NK-92 (cell line): Measurements from ENCODE around the gene TMEM63A.
"Not testable (repeated sequence)": the region's sequence is repeated elsewhere in the genome, so short reads cannot be mapped to it uniquely, and the experiment has no call there.

ENCODE experiments used
- DNase-seq: peaks from one replicate; lab custom pipeline; 2025; ENCODE audit not compliant: unreplicated experiment; lab: John Stamatoyannopoulos, UW

TMEM63A gene

DNA sequence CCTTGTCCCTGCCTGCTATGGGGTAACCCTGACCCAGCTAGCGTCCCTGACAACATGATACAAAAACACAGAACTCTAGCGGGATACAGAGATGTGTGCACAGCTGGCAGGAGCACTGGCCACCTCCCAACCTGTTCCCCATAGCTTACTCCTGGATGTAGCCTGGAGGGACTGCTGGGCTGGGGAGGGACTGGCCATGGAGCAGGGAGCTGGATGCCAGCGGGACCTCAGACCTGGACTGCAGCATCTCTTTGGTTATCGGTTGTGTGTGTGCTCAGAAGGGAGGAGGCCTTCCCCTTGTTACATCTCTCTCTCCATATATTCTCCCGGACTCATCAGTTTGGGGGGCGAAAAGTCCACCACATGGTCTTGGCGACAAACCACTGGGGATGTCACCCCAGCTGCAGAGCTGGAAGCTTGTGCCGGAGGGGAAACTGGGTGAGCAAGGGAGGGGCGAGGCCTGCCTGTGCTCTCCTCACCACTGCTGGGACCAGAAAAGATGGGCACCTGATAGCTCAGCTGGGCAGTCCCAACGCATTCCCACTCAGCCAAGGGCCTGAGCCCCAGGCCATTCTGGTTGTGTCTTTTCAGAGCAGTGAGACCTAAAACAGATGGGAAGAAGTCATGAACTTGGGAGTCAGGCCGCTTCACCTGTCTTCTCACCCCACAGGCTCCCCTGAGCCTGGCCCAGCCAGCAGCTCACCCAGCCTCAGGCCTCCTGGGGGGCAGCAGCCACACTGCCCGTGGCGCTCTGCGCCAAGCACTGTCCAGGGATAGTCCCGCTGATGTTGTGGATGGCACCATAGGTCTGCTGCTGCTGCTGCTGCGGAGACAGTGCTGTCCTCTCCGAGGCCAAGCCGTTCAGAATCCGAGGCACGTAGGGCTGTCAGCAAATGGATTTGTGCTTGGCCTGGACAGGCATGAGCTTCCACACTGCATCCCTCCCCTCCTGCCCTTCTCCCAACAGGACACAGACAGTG is 35.6 kb downstream of the TMEM63A start:
- DNase-seq: no peak

DNA sequence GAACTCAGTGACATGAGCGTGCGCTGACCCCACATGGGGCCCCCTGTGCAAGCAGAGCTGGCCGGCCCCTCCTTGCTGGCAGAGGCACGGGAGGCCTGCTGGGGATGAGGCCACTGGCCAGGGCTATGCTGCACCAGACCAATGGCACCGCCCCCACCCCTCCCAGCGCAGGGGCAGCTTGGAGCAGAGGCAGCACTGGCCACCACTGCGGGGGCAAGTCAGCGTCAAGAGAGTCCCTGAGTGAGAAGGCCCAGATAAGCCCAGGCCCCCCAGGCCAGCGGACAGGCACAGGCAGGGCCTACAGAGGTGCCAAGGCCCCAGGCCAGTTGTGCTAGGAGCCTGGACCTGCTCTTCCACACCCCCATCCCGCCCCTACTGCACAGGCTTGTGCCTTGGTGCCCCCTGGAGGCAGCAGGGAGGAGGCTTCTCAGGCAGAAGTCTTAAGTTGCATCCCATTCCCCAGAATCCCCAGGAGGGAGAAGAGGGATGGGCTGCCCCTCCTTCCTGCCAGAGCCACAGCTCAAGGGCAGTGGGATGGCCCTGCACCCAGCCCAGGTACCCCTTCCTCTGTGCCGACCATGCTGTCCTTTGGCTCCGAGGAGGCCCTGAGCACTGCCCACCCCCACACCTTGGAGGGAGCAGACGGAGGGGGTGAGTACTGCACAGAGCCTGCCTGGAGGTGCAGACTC is 36.5 kb downstream of the TMEM63A start:
- no peak for DNase-seq

DNA sequence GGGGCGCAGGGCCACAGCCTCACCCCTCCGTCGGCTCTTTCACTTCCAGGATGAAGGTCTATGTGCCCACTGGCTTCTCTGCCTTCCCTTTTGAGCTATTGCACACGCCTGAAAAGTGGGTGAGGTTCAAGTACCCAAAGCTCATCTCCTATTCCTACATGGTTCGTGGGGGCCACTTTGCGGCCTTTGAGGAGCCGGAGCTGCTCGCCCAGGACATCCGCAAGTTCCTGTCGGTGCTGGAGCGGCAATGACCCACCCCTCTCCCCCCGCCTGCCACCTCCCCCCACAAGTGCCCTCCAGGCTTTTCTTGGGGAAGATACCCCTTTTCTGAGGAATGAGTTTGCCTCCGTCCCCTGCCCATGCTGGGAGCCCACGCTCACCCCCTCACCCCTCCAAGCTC is 37.1 kb downstream of the TMEM63A start:
- no peak for DNase-seq

DNA sequence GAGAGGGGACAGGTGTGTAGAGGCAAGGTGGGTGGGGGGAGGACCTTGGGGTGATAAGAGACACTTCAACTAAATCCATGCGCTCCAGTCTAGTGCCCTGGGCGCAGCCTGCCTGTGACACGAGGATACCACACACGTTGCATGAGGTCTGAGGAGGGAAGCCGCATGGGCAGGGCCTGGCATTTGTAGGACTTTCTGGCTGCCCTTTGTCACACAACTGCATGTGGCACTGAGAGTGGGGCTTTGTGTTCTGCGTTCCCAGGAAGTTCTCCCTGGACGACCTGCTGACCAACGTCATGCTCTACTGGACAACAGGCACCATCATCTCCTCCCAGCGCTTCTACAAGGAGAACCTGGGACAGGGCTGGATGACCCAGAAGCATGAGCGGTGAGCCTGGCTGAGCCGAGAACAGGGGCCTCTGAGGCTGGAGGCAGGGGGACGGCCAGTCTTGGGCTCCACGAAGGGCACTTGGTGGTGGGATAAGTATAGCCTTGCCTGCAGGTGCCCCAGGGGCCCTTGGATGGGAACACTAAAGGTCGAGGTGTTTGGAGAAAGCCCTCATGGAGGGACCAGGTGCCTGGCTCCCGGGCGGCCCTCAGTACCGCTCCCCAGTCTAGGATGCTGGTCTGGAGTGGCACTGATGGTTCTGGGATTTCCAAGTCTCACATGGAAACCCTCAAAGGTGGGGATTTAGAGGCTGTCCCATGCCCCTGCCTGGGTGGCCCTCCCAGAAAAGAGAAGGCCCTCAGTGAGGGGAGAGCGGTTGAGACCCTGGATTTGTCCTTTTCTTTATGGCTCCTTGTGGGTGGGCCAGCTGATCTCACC is 37.7 kb downstream of the TMEM63A start:
- no peak for DNase-seq

DNA sequence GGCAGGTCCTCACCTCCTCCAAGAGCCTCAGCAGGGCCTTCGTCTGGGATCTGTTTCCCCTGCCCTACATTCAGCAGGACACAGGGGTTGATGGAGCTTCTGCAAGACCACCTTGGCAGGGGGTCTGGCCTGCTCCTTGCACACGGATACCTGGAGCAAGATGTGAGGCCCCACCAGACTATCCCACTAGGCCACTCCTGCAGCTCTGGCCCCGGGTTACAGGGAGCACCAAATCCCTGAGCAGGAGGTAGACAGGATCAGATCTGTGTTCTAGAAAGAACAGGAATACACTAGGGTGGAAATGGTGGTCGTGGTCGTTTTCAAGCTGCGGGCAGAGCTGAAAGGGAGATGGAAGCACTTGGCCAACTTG is 38.8 kb downstream of the TMEM63A start:
- no peak for DNase-seq

DNA sequence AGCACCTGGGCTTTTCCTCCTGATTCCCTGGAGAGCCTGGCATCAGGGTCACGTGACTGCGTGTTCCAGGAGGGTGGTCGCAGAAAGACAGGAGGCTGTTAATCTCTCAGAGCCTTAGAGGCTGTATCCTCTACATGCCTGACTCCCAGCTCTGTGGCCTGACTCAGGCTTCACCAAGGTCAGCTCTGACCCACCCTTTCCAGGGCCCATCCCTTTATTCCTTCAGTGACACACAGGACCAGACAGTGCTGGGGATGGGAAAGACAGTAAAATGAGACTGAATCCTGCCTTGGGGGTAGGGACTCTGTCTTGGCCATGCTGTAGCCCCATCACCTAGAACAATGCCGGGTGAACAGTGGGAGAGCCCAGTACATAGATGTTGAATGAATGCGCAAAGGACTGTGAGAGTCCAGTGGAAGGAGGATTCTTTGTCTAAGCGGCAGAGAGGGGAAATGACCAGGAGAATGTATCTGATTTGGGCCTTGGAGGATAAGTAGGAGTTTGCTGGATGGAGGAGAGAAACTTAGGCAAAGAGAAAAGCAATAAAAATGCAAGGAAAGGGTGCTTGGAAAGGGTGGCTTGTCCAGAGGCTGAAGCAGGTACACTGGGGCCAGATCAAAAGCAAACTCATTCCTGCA is 39.3 kb downstream of the TMEM63A start:
- no peak for DNase-seq

DNA sequence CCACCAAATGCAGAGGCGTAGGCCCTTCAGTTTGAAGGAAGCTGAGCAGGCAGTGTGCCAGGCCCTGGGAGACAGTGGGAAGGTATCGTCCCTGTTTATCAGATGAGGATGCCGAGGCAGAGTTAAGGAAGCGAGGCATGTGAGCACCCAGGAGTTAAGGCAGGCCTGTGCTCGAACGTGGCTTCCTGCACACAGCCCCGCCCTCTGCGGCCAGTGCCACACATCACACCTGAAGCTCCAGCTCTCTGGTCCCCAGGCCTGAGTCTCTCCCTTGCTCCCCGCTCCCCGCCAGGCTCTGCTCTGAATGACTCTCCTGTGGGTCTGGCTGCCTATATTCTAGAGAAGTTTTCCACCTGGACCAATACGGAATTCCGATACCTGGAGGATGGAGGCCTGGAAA is 40.1 kb downstream of the TMEM63A start:
- no peak for DNase-seq

DNA sequence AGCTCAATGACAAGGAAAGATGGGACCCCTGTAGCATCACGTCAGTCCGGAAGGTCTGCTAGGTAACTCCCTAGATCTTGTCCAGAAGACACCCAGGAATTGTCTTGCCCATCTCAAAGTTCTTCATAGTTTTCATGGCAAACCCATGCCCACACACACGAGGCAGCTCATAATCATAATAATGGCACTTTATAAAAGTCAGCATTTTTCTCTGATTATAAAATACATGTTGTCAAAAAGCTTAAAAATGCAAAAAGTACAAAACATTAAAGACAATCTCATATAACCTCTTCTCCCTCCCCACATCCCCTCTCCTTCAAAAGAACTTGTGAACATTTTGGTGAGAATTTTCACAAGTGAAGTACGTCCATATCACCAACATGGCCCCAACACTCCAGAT is 41.5 kb downstream of the TMEM63A start:
- DNase-seq: no peak

DNA sequence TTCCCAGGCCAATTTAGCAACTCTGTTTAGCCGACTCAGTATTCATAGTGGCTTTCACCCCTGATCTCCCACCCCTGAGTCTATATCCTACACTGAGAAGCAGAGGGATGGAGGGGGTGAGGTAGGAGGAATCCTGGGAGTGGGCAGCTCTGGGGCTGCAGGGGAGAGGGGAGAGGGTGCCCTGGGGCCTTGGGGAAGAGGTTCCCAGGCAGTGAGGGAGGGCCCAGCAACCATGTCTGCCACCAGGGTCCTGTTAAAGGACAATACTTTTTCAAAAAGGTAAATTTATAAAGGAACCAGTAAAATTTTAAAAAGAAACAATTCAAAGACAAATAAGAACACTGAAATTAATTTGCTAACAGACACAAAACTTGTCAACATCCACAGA is 42.0 kb downstream of the TMEM63A start:
- no peak for DNase-seq

DNA sequence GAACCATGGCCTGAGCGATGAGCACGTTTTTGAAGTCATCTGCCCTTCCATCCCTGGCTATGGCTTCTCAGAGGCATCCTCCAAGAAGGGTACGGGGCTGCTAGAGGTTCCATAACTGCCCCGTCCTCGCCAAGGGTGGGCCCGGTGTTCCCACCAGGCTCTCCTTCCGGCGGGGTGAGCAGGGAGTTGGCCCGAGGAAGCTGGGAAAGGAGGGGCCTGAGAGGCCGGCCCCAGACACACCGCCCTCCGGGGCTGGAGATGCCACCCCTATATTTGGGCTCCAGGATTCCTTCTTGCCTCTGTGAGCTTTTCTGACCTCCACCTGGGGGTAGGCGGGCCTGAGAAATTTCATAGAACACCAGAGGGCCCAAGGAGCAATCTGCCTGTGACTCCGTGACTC is 43.4 kb downstream of the TMEM63A start:
- no peak for DNase-seq

DNA sequence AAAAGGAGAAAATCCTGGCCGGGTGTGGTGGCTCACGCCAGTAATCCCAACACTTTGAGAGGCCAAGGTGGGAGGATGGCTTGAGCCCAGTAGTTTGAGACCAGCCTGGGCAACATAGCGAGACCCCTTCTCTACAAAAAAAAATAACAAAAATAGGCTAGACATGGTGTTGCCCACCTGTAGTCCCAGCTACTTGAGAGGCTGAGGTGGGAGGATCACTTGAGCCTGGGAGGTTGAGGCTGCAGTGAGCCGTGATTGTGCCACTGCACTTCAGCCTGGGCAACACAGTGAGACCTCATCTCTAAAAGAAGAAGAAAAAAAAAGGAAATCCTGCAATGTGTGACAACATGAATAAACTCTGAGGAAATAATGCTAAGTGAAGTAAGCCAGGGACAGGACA is 45.9 kb downstream of the TMEM63A start:
- DNase-seq: not testable (repeated sequence)

DNA sequence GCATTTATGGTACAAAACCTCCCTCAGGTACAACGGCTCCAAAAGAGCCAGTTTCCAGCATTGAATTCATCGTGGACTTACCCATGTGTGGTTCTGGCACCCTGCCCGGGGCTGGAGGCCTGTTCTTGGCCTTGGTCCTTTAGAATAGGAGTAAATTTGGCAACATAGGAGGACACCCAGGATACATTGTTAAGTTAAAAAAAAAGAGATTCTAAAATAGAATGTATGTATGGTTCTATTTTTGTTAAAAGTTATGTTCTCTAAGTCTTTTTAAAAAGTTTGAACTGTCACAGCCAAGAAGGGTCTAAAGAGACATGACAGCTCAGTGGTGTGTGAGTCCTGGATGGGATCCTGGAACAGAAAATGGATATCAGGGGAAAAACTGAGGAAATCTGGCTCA is 46.3 kb downstream of the TMEM63A start:
- DNase-seq: no peak

DNA sequence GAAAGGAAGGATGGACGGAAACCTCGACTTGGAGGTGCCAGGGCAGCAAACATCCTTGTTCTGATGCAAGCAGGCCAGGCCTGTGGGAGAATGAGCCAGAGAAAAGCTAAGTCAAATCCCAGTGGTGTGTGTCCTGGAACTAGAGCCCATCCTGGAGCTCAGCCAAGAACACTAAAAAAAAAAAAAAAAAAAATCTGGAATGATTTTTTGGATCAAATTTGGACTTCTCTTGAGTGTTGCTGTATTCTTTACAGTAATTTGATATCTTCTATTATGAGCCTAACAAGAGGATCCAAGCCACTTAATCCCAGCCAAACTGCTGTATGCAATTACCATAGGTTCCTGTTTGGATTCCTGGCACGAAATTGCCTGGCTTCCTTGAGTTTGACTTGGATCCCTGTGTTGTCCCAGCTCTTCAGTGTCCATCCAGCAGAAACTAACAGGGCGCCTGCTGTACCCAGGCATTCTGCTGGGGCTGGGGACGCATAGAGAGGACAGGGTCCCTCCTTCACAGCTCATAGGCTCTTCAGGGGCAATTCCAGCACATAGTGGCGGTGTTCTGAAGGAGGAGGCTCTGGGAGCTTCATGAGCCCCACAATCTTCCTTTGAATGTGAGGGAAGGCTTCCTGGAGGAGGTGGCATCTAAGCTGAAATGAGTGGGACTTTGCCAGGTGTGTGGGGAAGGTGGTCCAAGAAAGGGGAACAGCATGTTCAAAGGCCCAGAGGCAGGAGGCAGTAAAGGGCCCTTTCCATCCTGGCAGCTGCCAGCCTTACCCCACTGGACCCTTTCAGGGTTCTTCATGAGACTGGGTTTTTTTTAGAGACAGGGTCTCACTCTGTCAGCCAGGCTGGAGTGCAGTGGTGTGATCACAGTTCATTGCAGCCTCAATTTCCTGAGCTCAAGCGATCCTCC is 47.5 kb downstream of the TMEM63A start:
- no peak for DNase-seq

DNA sequence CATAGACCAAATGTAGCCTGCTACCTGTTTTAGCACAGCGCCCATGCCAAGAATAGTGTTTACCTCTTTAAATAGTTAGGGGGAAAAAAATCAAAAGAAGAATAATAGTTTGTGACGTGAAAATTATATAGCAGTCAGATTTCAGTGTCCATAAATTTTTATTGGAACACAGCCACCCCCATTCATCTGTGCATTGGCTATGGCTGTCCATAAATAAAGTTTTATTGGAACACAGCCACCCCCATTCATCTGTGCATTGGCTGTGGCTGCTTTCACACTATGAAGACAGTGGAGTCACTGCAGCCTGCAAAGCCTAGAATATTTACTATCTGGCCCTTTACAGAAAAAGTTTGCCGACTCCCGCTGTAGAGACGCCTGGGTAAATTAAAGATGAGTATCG is 51.3 kb downstream of the TMEM63A start:
- DNase-seq: no peak

DNA sequence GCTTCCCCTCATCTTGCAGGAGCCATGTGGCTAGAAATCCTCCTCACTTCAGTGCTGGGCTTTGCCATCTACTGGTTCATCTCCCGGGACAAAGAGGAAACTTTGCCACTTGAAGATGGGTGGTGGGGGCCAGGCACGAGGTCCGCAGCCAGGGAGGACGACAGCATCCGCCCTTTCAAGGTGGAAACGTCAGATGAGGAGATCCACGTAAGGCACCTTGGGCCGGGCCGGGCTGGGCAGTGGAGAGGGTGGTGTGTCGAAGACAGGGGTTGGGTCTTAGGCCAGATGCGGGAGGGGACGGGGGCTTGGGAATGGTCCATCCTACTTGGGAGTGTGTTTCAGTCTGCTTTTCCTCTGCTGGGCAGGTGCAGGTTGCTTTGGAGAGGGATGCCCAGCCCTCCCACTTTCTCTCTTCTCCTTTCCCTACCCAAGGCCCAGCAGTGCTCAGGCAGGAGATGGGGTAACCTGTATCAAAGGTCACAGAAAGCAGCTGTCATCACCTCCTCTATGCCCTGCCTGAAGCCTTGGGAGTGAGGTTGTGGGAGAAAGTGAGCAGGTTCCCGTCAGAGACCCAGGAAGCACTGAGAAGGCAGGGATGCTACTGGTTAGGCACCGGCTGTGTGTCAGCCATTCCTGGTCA is 53.4 kb downstream of the TMEM63A start:
- DNase-seq: no peak

DNA sequence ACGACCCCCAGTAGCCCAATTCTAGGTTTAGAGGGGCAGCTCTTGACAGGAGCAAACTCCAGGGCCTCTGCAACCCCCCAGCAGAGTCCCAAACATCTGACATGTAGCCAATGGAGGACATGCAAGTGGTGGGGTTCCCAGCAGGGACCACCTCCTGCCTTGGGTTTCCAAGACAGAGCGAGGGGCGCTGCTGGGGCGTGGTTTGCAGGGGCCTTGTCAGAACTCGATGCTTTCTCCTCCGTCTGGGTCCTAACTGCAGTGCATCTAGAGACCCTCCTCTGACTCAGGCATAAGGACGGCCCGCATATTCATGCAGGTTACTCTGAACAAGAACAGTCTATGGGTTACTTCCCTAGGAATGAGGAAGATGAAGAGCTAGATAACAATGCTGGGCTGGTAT is 55.1 kb downstream of the TMEM63A start:
- DNase-seq: no peak

DNA sequence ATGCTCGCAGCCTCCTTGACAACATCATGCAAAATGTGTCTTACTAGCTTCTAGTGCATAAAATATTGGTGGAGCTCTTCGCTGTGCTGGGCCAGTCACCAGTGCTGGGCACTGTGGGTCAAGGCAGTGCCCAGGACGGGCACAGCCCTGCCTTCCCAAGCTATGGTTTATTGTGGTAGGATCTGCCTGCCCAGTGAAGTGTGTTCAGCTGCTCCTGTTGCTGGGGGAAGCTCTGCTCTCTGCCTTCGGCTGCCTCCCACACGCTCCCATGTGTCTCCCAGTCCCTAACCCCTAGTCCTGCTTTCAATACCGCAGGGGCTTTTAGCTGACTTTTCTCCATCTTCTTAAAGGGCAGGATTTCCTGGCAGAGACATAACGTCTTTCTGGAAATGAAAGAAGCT is 56.6 kb downstream of the TMEM63A start:
- DNase-seq: no peak

DNA sequence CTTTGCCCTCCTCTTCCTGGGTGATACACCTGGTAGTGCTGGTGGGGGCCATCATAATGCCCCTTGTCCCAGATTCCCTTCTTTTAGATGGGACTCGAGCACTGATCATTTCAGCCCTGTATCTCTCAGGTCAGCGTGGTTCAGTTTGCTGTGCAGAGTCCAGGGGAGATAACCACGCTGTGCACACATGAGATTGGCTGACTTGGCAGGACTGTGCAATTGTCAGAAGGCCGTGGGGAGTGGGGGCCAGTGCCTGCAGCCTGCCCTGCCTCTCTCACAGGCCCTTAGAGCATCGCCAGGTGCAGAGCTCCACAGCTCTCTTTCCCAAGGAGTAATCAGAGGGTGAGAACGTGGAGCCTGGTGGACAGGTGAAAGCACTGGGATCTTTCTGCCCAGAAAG is 57.1 kb downstream of the TMEM63A start:
- DNase-seq: no peak

DNA sequence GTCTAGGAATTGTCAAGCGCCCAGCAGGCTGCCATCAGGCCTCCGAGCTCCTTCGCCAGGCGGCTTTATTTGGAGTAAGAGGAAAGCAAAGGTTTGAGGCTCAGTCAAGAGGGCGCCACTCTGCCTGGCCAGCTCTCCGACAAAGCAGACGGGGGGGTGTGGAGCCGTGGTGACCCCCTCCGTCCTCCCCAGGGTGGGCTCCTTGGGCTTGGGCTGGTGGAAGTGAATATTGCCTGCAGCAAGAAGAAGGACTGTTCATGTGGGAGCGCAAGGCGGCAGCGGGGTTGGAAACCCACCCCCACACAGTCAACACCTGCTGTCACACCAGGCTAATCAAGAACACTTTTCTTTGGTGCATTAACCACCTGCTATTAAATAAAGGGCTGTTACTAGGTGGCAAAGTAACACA is 57.6 kb downstream of the TMEM63A start:
- no peak for DNase-seq
